Caco-2 (cell line): ENCODE results near the gene CSF3R. TPM values are rescaled to one million over a fixed set of nuclear protein-coding genes. Genes with fewer than 3 reads are reported as not detected.
"Not testable (repeated sequence)": the region's sequence is repeated elsewhere in the genome, so short reads cannot be mapped to it uniquely, and the experiment has no call there.

Source experiments
- BruUV-seq: library from RNA; stranded (reverse); fragments of 400-500 nt; replicated peaks from 2 replicates; lab custom pipeline; 2021; lab: Mats Ljungman, UMichigan
- CTCF ChIA-PET: fragments of 300-600 bp; sonication (Branson Sonifier 250); formaldehyde crosslinking; loops from one replicate; lab custom pipeline; 2022; ENCODE audit warnings: antibody characterized with exemption; lab: Charles Lee
- POLR2A ChIA-PET: fragments of 300-600 bp; sonication (Branson Sonifier 250); formaldehyde crosslinking; loops from one replicate; lab custom pipeline; 2022; ENCODE audit warnings: antibody characterized with exemption; lab: Charles Lee
- DNase-seq, 2 experiments: peaks; one replicate each; pipeline versions ENCODE4 v3.0.0 to v3.0.0-alpha.2; 2020 to 2022
- H3K27me3 ChIP-seq: replicated peaks from 2 replicates; pipeline ENCODE4 v1.6.0; 2011; ENCODE audit warnings: low read length; ENCODE audit not compliant: control insufficient read depth, insufficient read depth
- H3K36me3 ChIP-seq: 2 replicates; pipeline ENCODE4 v1.5.1; 2011; ENCODE audit warnings: low read length; ENCODE audit not compliant: control insufficient read depth, insufficient read depth
- H3K4me1 ChIP-seq: fragments of 250-450 bp; sonication (Bioruptor Pico); 2 replicates; pipeline ENCODE4 v1.5.1; 2020; ENCODE audit warnings: mild to moderate bottlenecking
- H3K4me3 ChIP-seq: 2 replicates; pipeline ENCODE4 v1.5.1; 2011; ENCODE audit warnings: low read depth, mild to moderate bottlenecking, control low read depth, low read length
- H3K9me3 ChIP-seq: fragments of 250-450 bp; sonication (Bioruptor Pico); 2 replicates; pipeline ENCODE4 v1.5.1; 2020; ENCODE audit warnings: mild to moderate bottlenecking, moderate library complexity
- H3K27ac Mint-ChIP-seq: one replicate; pipeline ENCODE4 v1.8.0; 2022; ENCODE audit warnings: mixed read lengths; ENCODE audit not compliant: unreplicated experiment
- H3K27me3 Mint-ChIP-seq: one replicate; pipeline ENCODE4 v1.8.0; 2022; ENCODE audit warnings: mixed read lengths; ENCODE audit not compliant: insufficient read depth, unreplicated experiment
- H3K36me3 Mint-ChIP-seq: one replicate; pipeline ENCODE4 v1.8.0; 2022; ENCODE audit warnings: mild to moderate bottlenecking, mixed read lengths; ENCODE audit not compliant: insufficient read depth, unreplicated experiment
- H3K4me1 Mint-ChIP-seq: one replicate; pipeline ENCODE4 v1.8.0; 2022; ENCODE audit warnings: low read depth, mixed read lengths; ENCODE audit not compliant: unreplicated experiment
- H3K4me3 Mint-ChIP-seq: one replicate; pipeline ENCODE4 v1.8.0; 2022; ENCODE audit warnings: mild to moderate bottlenecking, moderate library complexity, mixed read lengths; ENCODE audit not compliant: unreplicated experiment
- H3K9me3 Mint-ChIP-seq: one replicate; pipeline ENCODE4 v1.8.0; 2022; ENCODE audit warnings: mixed read lengths; ENCODE audit not compliant: unreplicated experiment
- intact Hi-C: fragments of 100-400 bp; cut with micrococcal nuclease; formaldehyde crosslinking; loops from one replicate; pipeline ENCODE4 v1.10.0; 2022; ENCODE audit not compliant: unreplicated experiment
- total RNA-seq: library from RNA; stranded (reverse); gene quantifications from 2 replicates; pipeline ENCODE4 v1.2.3, GENCODE V29; 2022
- TF ChIP-seq, protein P1 (sequence below), 2 experiments: fragments of 200-600 bp in 1 of 2; IDR thresholded peaks; 1 replicate in 1 of 2; 2 replicates in 1 of 2; pipeline versions ENCODE4 v1.5.1 to v1.8.0; 2011 to 2022; ENCODE audit warnings: antibody characterized with exemption in 1 of 2, control low read depth in 1 of 2, inconsistent platforms in 1 of 2, low read depth in 1 of 2, low read length in 1 of 2, mild to moderate bottlenecking in 1 of 2, moderate library complexity in 1 of 2; ENCODE audit not compliant: insufficient read depth in 1 of 2, severe bottlenecking in 1 of 2, unreplicated experiment in 1 of 2

The CSF3R gene
- total RNA-seq, 1 experiment from 2014 or later: 1.4 TPM

- no peak overlapping the region for H3K4me3 ChIP-seq
- no peaks in the 10 kb centered on the region for H3K9me3 Mint-ChIP-seq
- H3K27ac Mint-ChIP-seq: no peak overlapping the region
- intact Hi-C loops: no loop called here
- H3K27me3 ChIP-seq: no peaks in the 10 kb centered on the region
- ChIA-PET POLR2A (no interaction called here), CTCF (no interaction called here)
- H3K36me3 ChIP-seq: no peaks in the 10 kb centered on the region
- BruUV-seq: no TSS peak
- no peak overlapping the region for H3K4me3 Mint-ChIP-seq
- no peaks in the 10 kb centered on the region for H3K27me3 Mint-ChIP-seq
- no peaks in the 10 kb centered on the region for H3K4me1 Mint-ChIP-seq
- H3K4me1 ChIP-seq: no peaks in the 10 kb centered on the region
- H3K36me3 Mint-ChIP-seq: no peaks in the 10 kb centered on the region
- TF ChIP-seq, protein P1, sequence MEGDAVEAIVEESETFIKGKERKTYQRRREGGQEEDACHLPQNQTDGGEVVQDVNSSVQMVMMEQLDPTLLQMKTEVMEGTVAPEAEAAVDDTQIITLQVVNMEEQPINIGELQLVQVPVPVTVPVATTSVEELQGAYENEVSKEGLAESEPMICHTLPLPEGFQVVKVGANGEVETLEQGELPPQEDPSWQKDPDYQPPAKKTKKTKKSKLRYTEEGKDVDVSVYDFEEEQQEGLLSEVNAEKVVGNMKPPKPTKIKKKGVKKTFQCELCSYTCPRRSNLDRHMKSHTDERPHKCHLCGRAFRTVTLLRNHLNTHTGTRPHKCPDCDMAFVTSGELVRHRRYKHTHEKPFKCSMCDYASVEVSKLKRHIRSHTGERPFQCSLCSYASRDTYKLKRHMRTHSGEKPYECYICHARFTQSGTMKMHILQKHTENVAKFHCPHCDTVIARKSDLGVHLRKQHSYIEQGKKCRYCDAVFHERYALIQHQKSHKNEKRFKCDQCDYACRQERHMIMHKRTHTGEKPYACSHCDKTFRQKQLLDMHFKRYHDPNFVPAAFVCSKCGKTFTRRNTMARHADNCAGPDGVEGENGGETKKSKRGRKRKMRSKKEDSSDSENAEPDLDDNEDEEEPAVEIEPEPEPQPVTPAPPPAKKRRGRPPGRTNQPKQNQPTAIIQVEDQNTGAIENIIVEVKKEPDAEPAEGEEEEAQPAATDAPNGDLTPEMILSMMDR (IDR thresholded peaks at IDR 0.05; ENCODE audit: insufficient read depth in 1 of 2, low read depth in 1 of 2, low read length in 1 of 2, severe bottlenecking in 1 of 2, unreplicated experiment in 1 of 2): no peak
- DNase-seq: no peak
- no peaks in the 10 kb centered on the region for H3K9me3 ChIP-seq
Observed at GRCh38 chr1:36513676-36514473, 31.2 kb upstream of the CSF3R start.

- ChIA-PET POLR2A (no interaction called here), CTCF (no interaction called here)
- TF ChIP-seq, protein P1 (IDR thresholded peaks at IDR 0.05; ENCODE audit: insufficient read depth in 1 of 2, low read depth in 1 of 2, low read length in 1 of 2, severe bottlenecking in 1 of 2, unreplicated experiment in 1 of 2): no peak
- Mint-ChIP-seq H3K27me3 (no peaks in the 10 kb centered on the region), H3K27ac (no peak overlapping the region), H3K36me3 (no peaks in the 10 kb centered on the region), H3K4me1 (no peaks in the 10 kb centered on the region), H3K9me3 (no peaks in the 10 kb centered on the region), H3K4me3 (no peak overlapping the region)
- Histone ChIP-seq H3K27me3 (no peaks in the 10 kb centered on the region), H3K4me1 (no peaks in the 10 kb centered on the region), H3K36me3 (no peaks in the 10 kb centered on the region), H3K4me3 (no peak overlapping the region), H3K9me3 (no peaks in the 10 kb centered on the region)
- intact Hi-C loops: no loop called here
- DNase-seq: no peak
- no TSS peak for BruUV-seq
Observed at GRCh38 chr1:36512842-36513241, 30.1 kb upstream of the CSF3R start.

- Mint-ChIP-seq H3K36me3 (no peaks in the 10 kb centered on the region), H3K9me3 (no peaks in the 10 kb centered on the region), H3K4me1 (no peaks in the 10 kb centered on the region), H3K27ac (no peak overlapping the region), H3K4me3 (no peak overlapping the region), H3K27me3 (no peaks in the 10 kb centered on the region)
- ChIA-PET POLR2A (no interaction called here), CTCF (no interaction called here)
- H3K27me3 ChIP-seq: no peaks in the 10 kb centered on the region
- H3K9me3 ChIP-seq: no peaks in the 10 kb centered on the region
- TF ChIP-seq, protein P1 (IDR thresholded peaks at IDR 0.05; ENCODE audit: insufficient read depth in 1 of 2, low read depth in 1 of 2, low read length in 1 of 2, severe bottlenecking in 1 of 2, unreplicated experiment in 1 of 2): no peak
- no TSS peak for BruUV-seq
- H3K4me3 ChIP-seq: no peak overlapping the region
- H3K4me1 ChIP-seq: no peaks in the 10 kb centered on the region
- intact Hi-C loops: no loop called here
- DNase-seq: no peak
- no peaks in the 10 kb centered on the region for H3K36me3 ChIP-seq
Observed at GRCh38 chr1:36511804-36512798, 29.4 kb upstream of the CSF3R start.

DNA sequence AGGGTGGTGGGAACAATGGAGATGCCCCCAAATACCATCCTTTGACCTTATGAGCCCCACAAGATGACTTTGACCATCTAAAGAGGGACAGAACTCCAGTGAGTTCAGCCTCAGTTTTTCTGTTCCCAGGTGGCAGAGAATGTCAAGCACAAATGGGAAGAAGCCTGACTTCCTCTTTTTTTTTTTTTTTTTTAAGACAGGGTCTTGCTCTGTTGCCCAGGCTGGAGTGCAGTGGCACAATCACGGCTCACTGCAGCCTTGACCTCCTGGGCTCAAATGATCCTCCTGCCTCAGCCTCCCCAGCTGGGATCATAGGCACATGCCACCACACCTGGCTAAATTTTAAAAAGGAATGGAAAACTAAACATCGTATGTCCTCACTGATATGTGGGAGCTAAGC lies 28.5 kb upstream of the CSF3R start:
- intact Hi-C loops, BruUV-seq, POLR2A ChIA-PET, H3K27ac Mint-ChIP-seq, H3K36me3 ChIP-seq, H3K9me3 Mint-ChIP-seq, H3K4me1 Mint-ChIP-seq, H3K27me3 Mint-ChIP-seq, DNase-seq, H3K9me3 ChIP-seq, H3K4me3 ChIP-seq, H3K36me3 Mint-ChIP-seq, H3K4me3 Mint-ChIP-seq, CTCF ChIA-PET, H3K4me1 ChIP-seq, H3K27me3 ChIP-seq: not testable (repeated sequence)
